Prostate gland (tissue), 2 donors: Measurements from ENCODE around the gene TSPAN18.

Experiments used
- POLR2A ChIP-seq: fragments of 450-650 bp; IDR thresholded peaks from one replicate; pipeline ENCODE4 v1.6.1; 2016; ENCODE audit warnings: antibody characterized with exemption, mild to moderate bottlenecking
- POLR2AphosphoS5 ChIP-seq: sonication (generic); formaldehyde crosslinking; IDR thresholded peaks from one replicate; pipeline ENCODE4 v1.6.1; 2017; ENCODE audit warnings: antibody characterized with exemption
- TF ChIP-seq, protein P1 (sequence below), 4 experiments: fragments of 200-600 bp in 2 of 4; fragments of 450-650 bp in 2 of 4; sonication (generic) in 2 of 4; IDR thresholded peaks; 1 replicate in 3 of 4; 2 replicates in 1 of 4; pipeline ENCODE4 v1.5.1; 2016 to 2019; ENCODE audit warnings: antibody characterized with exemption in 4 of 4, mild to moderate bottlenecking in 2 of 4, moderate library complexity in 2 of 4

DNA sequence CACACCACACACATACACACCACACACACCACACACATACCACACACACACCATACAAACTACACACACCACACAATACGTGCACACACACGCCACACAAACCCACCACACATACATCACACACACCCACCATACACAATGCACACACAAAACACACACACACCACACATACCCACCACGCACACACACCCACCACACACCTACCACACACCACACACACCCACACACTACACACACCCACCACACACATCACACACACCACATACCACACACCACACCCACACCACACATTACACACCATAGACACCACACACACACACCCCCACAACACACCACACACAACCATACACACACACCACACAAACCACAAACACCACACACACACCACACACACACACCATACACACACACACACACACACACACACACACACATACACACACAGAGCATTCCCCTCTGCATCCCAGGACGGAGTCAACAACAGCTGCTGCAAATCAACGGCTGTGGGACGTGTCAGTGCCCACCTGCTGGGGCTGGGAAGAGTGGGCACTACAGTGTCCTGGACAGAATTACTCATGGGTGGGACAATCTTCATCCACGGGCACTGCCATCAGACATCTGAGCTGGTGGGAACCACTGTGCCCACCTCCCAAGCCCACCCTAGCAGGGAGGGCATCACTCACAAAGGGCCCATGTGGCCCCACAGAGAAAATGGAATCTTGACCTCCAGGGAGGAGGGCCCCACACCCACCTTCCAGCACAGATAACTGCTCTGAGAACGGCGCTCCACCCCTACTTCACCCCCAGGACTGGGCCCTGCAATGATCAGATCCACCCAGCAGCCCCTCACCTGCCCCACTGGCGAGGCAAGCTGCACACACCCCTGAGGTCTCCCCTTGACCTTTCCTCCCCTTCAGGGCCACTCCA lies 215.5 kb downstream of the TSPAN18 start:
- TF ChIP-seq POLR2A: no peak
- no peak for TF ChIP-seq POLR2AphosphoS5
- TF ChIP-seq, protein P1, sequence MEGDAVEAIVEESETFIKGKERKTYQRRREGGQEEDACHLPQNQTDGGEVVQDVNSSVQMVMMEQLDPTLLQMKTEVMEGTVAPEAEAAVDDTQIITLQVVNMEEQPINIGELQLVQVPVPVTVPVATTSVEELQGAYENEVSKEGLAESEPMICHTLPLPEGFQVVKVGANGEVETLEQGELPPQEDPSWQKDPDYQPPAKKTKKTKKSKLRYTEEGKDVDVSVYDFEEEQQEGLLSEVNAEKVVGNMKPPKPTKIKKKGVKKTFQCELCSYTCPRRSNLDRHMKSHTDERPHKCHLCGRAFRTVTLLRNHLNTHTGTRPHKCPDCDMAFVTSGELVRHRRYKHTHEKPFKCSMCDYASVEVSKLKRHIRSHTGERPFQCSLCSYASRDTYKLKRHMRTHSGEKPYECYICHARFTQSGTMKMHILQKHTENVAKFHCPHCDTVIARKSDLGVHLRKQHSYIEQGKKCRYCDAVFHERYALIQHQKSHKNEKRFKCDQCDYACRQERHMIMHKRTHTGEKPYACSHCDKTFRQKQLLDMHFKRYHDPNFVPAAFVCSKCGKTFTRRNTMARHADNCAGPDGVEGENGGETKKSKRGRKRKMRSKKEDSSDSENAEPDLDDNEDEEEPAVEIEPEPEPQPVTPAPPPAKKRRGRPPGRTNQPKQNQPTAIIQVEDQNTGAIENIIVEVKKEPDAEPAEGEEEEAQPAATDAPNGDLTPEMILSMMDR (IDR thresholded peaks at IDR 0.05): no peak
